Activated gamma-delta T cell treated with Interleukin-2 at 50 U/mL for 16 hours (primary cell): ENCODE data around the gene OR5H15.
"Not testable (repeated sequence)": the region's sequence is repeated elsewhere in the genome, so short reads cannot be mapped to it uniquely, and the experiment has no call there.

Source experiments
- DNase-seq: peaks from one replicate; pipeline ENCODE4 v3.0.0-alpha.2; 2020

Gene OR5H15

GRCh38 chr3:98166396-98166795, at the start of gene OR5H15:
Gene OR5H15 (plus strand): TSS chr3:98166696. CDS start chr3:98168700, 2,004 bp downstream.
- DNase-seq = no peak

GRCh38 chr3:98130421-98130820, 36.1 kb upstream of the OR5H15 start, which contains the start of gene OR5H1:
Gene OR5H1 (plus strand): TSS chr3:98130721. CDS start chr3:98132698, 1,977 bp downstream.
- DNase-seq = no peak

DNA sequence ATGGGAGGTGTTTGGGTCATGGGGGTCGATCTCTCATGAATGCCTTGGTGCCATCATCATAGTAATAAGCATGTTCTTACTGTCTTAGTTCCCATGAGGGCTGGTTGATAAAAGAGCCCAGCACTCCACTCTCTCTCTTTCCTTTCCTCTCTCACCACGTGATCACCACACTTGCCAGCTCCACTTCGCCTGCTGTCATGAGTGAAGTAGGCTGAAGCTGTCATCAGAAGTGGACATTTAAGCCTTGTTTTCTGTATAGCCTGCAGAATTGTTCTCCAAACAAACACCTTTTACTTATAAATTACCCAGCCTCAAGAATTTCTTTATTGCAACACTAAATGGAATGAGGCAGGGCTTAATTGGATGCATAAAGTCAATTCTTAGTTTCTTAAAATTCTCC, 29.9 kb upstream of the OR5H15 start:
- DNase-seq = no peak

- DNase-seq = not testable (repeated sequence)
Measured at GRCh38 chr3:98137826-98138557, 28.5 kb upstream of the OR5H15 start.

DNA sequence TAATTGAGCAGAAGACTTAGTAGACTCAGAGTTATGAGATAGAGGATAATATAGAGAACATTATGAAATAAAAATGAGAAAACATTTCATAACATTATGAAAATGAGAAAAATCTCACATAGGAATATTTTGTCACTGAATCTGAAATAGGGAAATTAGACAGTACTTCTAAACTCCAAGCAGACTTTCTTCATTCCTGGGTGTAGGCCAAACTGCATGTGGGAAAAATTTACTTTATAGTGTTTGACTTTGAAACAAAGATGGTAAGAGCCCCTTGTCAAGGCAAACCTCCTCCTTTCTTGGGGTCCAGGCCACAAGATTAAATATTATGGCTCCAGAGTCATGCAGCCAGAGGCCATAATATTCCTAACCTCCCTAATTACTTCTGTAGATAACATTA, 26.0 kb upstream of the OR5H15 start:
- DNase-seq = no peak

- DNase-seq = no peak
Measured at GRCh38 chr3:98147179-98147578, 19.3 kb upstream of the OR5H15 start, which contains the start of gene OR5H14. Gene OR5H14 (plus strand): TSS chr3:98147479. CDS start chr3:98149386, 1,907 bp downstream.

DNA sequence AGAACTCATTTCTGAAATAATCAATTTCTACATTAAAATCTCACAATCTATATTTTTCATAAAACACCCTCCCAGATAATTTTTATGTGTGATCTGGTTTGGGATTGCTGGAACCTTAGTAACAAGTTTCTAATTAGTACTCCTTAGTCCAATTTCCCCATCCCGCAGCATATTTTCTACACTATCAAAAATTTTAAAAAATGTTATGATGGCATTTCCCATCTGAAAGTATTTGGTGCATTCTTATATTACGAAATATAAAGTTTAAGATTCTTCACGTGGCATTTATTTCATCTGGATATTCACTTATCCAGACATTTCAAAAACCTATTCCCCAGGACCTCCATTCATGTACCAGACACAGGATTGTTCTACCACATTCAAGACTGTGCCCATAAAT, 17.7 kb upstream of the OR5H15 start:
- DNase-seq = no peak

DNA sequence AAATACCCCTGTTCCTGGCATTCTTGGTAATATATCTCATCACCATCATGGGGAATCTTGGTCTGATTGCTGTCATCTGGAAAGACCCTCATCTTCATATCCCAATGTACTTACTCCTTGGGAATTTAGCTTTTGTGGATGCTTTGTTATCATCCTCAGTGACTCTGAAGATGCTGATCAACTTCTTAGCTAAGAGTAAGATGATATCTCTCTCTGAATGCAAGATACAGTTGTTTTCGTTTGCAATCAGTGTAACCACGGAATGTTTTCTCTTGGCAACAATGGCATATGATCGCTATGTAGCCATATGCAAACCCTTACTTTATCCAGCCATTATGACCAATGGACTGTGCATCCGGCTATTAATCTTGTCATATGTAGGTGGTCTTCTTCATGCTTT, 17.0 kb upstream of the OR5H15 start:
- not testable (repeated sequence) for DNase-seq

DNA sequence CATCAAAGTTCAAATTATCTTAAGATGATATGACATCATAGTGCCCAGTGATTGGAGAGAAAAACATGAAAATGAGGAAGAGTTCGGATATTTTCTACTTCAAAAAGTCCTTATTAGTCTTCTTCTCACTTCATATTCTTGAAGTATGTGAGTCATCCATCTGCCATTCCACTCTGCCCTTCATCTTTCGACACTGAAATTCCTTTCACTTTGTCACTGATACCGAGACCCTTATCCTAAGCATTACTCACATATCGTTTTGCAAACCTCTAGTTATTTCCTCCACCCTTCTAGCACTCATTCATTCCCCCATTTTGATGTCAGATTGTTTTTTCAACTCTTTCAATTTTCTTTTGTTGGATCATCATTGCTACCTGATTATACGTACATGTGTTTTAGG, 15.3 kb upstream of the OR5H15 start:
- DNase-seq = no peak

GRCh38 chr3:98171071-98171470, 4.6 kb downstream of the OR5H15 start:
- no peak for DNase-seq

DNA sequence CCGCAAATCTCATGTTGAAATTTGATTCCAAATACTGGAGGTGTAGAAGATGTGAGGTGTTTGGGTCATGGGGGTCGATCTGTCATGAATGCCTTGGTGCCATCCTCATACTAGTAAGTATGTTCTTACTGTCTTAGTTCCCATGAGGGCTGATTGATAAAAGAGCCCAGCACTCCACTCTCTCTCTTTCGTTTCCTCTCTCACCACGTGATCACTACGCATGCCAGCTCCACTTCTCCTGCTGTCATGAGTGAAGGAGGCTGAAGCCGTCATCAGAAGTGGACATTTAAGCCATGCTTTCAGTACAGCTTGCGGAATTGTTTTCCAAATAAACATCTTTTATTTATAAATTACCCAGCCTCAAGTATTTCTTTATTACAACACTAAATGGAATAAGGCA, 6.1 kb downstream of the OR5H15 start:
- DNase-seq = no peak

GRCh38 chr3:98180319-98180890, 13.9 kb downstream of the OR5H15 start:
- no peak for DNase-seq

GRCh38 chr3:98182196-98182595, 15.7 kb downstream of the OR5H15 start:
- no peak for DNase-seq

GRCh38 chr3:98185180-98185579, 18.7 kb downstream of the OR5H15 start:
- DNase-seq = no peak

DNA sequence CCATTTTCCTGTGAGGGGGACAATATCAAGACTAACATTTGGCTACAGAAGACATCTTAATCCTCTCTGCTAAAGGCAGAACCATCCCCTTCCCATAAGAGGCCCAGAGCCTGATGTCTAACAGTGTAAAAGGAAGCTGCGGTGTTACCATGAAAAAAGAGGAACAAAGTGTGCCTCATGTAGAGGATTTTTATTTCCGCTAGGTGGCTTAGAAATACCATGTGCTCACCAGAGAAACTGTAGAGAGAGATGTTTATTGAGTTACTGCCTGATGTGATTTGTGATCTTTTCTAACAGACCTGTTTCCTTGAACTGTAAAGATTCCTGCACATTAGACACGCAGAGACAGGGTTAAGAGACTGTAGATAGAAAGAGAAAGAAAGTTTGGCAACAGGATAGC, 22.0 kb downstream of the OR5H15 start:
- no peak for DNase-seq

GRCh38 chr3:98190911-98191310, 24.4 kb downstream of the OR5H15 start:
- DNase-seq = not testable (repeated sequence)

DNA sequence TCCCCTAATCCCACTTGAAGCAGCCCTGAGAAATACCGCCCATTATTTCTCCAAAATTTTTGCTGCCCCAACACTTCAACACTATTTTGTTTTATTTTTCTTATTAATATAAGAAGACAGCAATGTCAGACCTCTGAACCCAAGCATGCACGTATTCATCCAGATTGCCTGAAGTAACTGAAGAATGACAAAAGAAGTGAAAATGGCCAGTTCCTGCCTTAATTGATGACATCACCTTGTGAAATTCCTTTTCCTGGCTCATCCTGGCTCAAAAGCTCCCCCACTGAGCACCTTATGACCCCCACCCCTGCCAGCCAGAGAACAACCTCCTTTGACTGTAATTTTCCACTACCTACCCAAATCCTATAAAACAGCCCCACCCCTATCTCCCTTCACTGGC, 29.8 kb downstream of the OR5H15 start:
- not testable (repeated sequence) for DNase-seq

DNA sequence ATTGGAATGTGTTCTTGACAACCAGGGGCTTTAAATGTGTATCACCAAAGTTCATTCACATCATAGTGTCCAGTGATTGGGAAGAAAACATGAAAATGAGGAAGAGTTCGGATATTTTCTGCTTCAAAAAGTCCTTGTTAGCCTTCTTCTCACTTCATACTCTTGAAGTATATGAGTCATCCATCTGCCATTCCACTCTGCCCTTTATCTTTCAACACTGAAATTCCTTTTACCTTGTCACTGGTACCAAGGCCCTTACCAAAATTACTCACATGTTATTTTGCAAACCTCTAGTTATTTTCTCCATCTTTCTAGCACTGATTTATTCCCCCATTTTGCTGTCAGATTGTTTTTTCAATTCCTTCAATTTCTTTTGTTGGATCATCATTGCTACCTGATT, 32.5 kb downstream of the OR5H15 start:
- DNase-seq = no peak

DNA sequence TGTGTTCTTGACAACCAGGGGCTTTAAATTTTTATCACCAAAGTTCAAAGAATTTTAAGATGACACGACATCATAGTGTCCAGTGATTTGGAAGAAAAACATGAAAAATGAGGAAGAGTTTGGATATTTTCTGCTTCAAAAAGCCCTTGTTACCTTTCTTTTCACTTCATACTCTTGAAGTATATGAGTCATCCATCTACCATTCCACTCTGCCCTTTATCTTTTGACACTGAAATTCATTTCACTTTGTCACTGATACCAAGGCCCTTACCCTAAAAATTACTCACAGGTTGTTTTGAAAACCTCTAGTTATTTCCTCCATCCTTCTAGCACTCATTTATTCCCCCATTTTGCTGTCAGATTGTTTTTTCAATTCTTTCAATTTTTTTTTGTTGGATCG, 42.7 kb downstream of the OR5H15 start:
- no peak for DNase-seq

DNA sequence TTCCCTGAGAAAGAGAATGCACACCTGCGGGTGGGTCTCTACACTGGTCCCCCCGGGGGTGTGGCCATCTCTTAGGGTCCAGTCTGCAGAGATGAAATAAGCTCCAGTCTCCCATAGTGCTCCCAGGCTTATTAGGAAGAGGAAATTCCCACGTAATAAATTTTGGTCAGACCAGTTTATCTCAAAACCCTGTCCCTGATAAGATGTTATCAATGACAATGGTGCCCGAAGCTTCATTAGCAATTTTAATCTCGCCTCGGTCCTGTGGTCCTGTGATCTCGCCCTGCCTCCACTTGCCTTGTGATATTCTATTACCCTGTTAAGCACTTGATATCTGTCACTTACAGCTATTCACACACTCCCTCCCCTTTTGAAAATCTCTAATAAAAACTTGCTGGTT, 46.8 kb downstream of the OR5H15 start:
- DNase-seq = no peak

- DNase-seq = no peak
Measured at GRCh38 chr3:98215051-98215450, 48.6 kb downstream of the OR5H15 start.
